ENCODE results near the gene RAB29. TPM values are rescaled to one million over a fixed set of nuclear protein-coding genes. Genes with fewer than 3 reads are reported as not detected.

The RAB29 gene
- total RNA-seq, 4 donors from 2014 or later = 8.3 to 96.6 (median 22.0) TPM

- TF ChIP-seq POLR2A (IDR thresholded peaks at IDR 0.05) = no peak
- no peak for DNase-seq
- H3K27ac ChIP-seq = no peak overlapping the region
- H3K27me3 ChIP-seq = no peaks in the 10 kb centered on the region
- H3K4me1 ChIP-seq = peaks cover 0 to 6% (median 6%) of the 10 kb centered on the region in 4 donors
- H3K36me3 ChIP-seq = peaks cover 0 to 5% (median 0%) of the 10 kb centered on the region in 3 donors
- no peak overlapping the region for H3K4me3 ChIP-seq
- H3K9me3 ChIP-seq = no peaks in the 10 kb centered on the region
Observed at GRCh38 chr1:205770618-205771017, 4.7 kb downstream of the RAB29 start.

GRCh38 chr1:205769641-205770365 is 5.5 kb downstream of the RAB29 start:
- H3K36me3 ChIP-seq = peaks cover 0 to 5% (median 0%) of the 10 kb centered on the region in 3 donors
- TF ChIP-seq CTCF (IDR thresholded peaks at IDR 0.05) (no peak), POLR2A (IDR thresholded peaks at IDR 0.05) (no peak)
- no peaks in the 10 kb centered on the region for H3K27me3 ChIP-seq
- no peak overlapping the region for H3K27ac ChIP-seq
- H3K4me1 ChIP-seq = peaks cover 0 to 6% (median 5%) of the 10 kb centered on the region in 4 donors
- H3K9me3 ChIP-seq = no peaks in the 10 kb centered on the region
- DNase-seq = no peak
- no peak overlapping the region for H3K4me3 ChIP-seq

GRCh38 chr1:205767248-205767647 is 8.0 kb downstream of the RAB29 start:
- Histone ChIP-seq H3K27me3 (no peaks in the 10 kb centered on the region), H3K4me1 (no peaks in the 10 kb centered on the region), H3K4me3 (no peak overlapping the region), H3K36me3 (peaks cover 0 to 5% (median 0%) of the 10 kb centered on the region in 3 donors), H3K9me3 (no peaks in the 10 kb centered on the region), H3K27ac (no peak overlapping the region)
- DNase-seq = no peak
- no peak for TF ChIP-seq POLR2A (IDR thresholded peaks at IDR 0.05)
- no peak for TF ChIP-seq CTCF (IDR thresholded peaks at IDR 0.05)

GRCh38 chr1:205766570-205766969 is 8.7 kb downstream of the RAB29 start:
- Histone ChIP-seq H3K4me3 (no peak overlapping the region), H3K27me3 (no peaks in the 10 kb centered on the region), H3K36me3 (peaks cover 0 to 5% (median 0%) of the 10 kb centered on the region in 3 donors), H3K27ac (no peak overlapping the region), H3K4me1 (no peaks in the 10 kb centered on the region), H3K9me3 (no peaks in the 10 kb centered on the region)
- no peak for DNase-seq
- TF ChIP-seq CTCF (IDR thresholded peaks at IDR 0.05) = no peak
- no peak for TF ChIP-seq POLR2A (IDR thresholded peaks at IDR 0.05)

- H3K9me3 ChIP-seq = no peaks in the 10 kb centered on the region
- TF ChIP-seq POLR2A (IDR thresholded peaks at IDR 0.05) = no peak
- TF ChIP-seq CTCF (IDR thresholded peaks at IDR 0.05) = no peak
- H3K4me1 ChIP-seq = no peaks in the 10 kb centered on the region
- no peaks in the 10 kb centered on the region for H3K27me3 ChIP-seq
- no peak for DNase-seq
- H3K4me3 ChIP-seq = no peak overlapping the region
- peaks cover 0 to 5% (median 0%) of the 10 kb centered on the region in 3 donors for H3K36me3 ChIP-seq
- H3K27ac ChIP-seq = no peak overlapping the region
Observed at GRCh38 chr1:205766038-205766437, 9.2 kb downstream of the RAB29 start.

GRCh38 chr1:205764578-205764977 is 10.7 kb downstream of the RAB29 start:
- Histone ChIP-seq H3K27me3 (no peaks in the 10 kb centered on the region), H3K36me3 (no peaks in the 10 kb centered on the region), H3K27ac (no peak overlapping the region), H3K4me1 (no peaks in the 10 kb centered on the region), H3K4me3 (no peak overlapping the region), H3K9me3 (no peaks in the 10 kb centered on the region)
- DNase-seq = no peak
- TF ChIP-seq POLR2A (IDR thresholded peaks at IDR 0.05) = no peak

Data from Peyer's patch (tissue), 4 donors.